Fibroblast of villous mesenchyme (primary cell): ENCODE measurements around the gene EFNA2. TPM values are rescaled to one million over a fixed set of nuclear protein-coding genes. Genes with fewer than 3 reads are reported as not detected.

ENCODE experiments used
- DNase-seq: peaks from one replicate; pipeline ENCODE4 v3.0.0-alpha.2; 2010; ENCODE audit warnings: low read depth
- H3K4me3 ChIP-seq: 2 replicates; pipeline ENCODE4 v1.5.1; 2011; ENCODE audit warnings: low read depth, mild to moderate bottlenecking, low read length
- total RNA-seq: library from RNA; depleted of rRNA; stranded (reverse); fragments of >200 nt; gene quantifications from 2 replicates; pipeline ENCODE4 v1.2.3, GENCODE V29; 2012
- TF ChIP-seq, protein P1 (sequence below): IDR thresholded peaks from 2 replicates; pipeline ENCODE4 v1.5.1; 2012; ENCODE audit warnings: low read depth, mild to moderate bottlenecking, low read length; ENCODE audit not compliant: insufficient read depth

The EFNA2 gene
- total RNA-seq, 1 donor, result not detected

DNA sequence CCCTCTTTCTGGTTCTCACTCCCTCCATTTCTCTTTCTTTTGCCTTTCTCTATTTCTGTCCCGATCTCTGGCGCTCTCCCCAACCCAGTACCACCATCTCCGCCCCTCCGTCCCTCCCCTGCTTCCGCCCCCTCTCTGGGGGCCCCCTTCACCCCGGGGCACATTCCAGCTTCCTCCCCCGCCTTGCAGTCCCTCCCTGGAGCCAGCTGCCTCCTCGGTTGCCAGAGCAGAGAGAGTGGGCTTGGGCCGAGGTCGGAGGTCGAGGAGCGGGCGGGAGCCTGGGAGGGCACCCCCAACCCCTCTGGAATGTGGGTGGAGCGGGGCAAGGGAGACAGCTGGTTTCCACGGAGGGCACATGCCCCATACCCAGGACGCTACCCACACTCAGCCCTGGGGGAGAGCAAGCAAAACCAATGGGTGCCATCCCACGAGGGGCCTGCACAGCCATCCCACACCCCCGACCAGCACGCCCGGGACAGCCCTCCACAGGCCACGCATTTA, 23.0 kb upstream of the EFNA2 start:
- TF ChIP-seq, protein P1, sequence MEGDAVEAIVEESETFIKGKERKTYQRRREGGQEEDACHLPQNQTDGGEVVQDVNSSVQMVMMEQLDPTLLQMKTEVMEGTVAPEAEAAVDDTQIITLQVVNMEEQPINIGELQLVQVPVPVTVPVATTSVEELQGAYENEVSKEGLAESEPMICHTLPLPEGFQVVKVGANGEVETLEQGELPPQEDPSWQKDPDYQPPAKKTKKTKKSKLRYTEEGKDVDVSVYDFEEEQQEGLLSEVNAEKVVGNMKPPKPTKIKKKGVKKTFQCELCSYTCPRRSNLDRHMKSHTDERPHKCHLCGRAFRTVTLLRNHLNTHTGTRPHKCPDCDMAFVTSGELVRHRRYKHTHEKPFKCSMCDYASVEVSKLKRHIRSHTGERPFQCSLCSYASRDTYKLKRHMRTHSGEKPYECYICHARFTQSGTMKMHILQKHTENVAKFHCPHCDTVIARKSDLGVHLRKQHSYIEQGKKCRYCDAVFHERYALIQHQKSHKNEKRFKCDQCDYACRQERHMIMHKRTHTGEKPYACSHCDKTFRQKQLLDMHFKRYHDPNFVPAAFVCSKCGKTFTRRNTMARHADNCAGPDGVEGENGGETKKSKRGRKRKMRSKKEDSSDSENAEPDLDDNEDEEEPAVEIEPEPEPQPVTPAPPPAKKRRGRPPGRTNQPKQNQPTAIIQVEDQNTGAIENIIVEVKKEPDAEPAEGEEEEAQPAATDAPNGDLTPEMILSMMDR, result no peak
- H3K4me3 ChIP-seq, result peak overlapping the region; percentile 72
- DNase-seq, result no peak

DNA sequence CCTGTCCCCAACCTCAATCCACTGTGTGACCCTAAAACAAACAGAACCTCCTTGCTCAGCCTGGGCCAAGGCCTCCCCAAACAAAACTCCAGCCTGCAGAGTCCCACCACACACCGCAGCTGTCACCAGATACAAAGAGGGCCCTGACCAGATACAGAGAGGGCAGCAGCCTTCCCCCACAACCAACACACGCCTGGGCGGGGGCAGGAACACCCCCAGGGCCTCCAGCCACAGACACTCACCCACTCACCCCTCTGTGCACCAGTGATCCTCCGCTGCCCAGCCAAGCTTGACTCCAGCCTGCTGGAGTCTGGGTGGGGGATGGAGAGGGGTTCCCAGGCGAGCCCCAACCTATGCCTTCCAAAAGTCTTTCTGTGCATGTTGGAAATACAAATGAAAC, 22.5 kb upstream of the EFNA2 start:
- no peak overlapping the region for H3K4me3 ChIP-seq
- no peak for DNase-seq
- TF ChIP-seq, protein P1, result no peak

DNA sequence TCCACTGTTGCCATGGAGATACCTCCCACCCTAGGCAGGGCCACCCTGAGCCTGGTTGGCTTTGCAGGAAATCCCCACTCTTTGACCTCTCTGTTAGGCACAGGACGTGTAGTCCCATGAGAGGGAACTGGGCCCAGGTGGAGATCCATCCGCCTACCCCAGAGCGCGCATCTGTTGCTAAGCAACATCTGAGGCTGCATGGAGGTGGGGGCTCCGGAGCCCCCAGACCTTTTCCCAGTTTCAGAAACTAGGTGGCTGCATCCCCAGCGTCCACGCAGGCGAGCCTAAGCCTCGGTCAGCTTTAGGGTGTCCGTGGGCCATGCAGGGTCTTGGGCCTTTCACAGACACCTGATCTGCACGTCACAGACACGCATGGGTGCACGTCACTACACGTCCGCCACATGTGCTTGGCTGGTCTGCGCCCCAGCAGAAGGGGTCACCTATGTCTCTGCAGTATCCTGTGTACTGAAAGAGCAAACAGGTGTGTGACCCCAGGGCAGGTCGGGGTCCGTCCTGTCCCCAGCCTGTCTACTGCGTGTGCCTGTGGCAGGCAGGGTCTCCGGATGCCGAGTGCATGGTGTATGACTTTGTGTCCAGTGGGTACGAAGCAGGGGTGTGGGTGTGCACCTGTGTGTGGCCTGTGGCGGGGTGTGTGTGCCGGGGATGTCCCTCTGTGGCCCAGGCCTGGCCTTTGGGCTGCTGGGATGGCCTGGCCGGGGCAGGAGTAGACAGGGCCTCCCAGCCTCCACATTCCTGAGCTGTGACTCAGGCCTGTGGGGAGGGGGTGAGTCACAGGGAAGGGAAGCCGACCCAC, 20.7 kb upstream of the EFNA2 start:
- peak; percentile 88 for DNase-seq
- no peak overlapping the region for H3K4me3 ChIP-seq
- TF ChIP-seq, protein P1, result no peak

DNA sequence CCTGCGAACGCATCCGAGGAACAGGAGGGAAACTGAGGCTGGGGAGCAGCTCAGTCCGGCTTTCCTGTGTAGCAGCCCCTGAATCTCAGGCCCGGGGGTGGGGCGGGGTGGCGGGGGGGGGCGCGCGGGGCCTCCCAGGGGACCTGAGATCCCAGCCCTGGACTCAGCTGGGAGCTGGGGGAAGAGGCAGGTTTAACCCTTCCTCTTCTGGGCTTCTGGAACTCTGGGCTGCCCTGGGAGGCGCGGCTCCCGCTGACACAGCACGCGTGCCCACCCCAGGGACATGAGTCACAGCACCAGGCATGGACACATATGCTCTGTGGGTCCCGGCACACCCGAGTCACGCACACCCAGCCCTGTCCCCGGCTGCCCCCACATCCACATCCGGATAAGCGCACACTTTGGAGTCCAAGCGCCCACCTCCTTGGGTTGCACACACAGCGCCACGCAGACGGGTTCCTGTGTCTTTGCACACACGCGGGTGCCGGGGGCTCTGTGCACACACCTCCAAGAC, 20.0 kb upstream of the EFNA2 start:
- DNase-seq, result peak; percentile 76

DNA sequence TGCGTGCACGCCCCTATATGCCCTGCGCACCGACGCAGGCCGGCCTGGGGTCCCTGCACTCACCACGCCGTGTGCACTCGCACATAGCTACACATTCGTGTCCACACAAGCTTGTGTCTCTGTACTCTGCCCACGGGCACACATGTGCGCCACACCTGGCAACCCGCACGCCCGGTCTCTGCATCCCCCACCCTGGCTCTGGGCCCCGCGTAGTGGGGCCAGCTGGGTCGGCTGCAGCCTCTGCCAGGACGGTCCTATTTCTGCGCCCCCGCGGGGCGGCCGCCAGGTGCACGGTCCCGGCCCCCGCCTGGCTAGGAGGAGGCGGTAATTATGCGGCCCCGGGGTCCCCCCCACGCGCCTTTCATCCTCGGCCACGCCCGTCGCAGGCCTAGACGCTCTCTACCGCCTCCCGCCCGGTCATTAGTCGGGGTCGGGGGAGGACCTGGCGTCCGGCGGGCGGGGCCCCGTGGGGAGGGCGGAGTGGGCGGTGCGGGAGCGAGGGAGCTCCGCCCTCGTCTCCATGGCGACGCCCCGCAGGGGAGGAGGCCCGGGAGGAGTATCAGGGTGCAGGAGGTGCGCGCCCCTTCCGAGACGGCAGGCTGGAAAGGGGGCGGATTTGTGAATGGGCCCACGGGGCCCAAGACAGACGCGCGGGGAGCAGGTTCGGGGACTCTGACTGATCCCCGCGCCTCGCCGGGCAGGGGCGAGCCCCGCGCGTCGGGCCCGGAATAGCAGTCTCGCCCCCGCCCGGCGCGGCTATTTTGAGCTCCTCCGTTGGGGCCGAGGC, 19.4 kb upstream of the EFNA2 start:
- TF ChIP-seq, protein P1, result no peak
- peak; percentile 83 for DNase-seq
- H3K4me3 ChIP-seq, result peak overlapping the region; percentile 63

More for the DNA sequence above, 20.0 kb upstream of the EFNA2 start:
- TF ChIP-seq, protein P1, result no peak
- peak overlapping the region; percentile 63 for H3K4me3 ChIP-seq

DNA sequence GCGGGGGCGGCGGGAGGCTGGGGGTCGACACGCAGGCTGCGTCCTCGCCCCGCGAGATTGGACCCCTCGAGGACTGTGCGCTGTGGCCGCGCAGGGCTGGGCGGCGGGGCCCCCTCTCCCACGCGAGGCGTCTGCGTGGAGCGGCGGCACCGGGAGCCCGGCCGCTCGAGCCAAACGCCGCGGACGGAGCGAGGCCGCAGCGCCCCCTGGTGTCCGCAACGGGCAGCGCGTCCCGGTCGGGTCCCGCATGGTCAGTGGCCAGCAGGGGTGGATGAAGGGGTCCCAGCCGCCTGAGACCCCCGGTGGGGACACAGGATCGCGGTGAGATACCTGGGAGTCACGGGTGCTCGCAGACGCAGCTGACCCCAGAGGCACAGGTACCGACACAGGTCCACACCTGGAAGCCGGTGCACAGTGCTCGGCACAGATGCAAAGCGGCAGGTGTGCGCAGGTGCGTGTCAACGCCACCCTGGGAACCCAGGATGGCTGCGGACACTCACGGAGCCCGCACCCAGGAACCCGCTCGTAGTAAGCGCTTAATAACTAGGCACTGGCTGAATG, 18.7 kb upstream of the EFNA2 start:
- H3K4me3 ChIP-seq, result peak overlapping the region; percentile 63
- TF ChIP-seq, protein P1, result peak; percentile 75
- DNase-seq, result no peak
